CD14-positive monocyte (primary cell): ENCODE measurements around the gene NTM. TPM values are rescaled to one million over a fixed set of nuclear protein-coding genes. Genes with fewer than 3 reads are reported as not detected.

Experiments used
- DNase-seq, 3 donors: peaks; one replicate each; pipeline ENCODE4 v3.0.0-alpha.2; 2011 to 2022
- H2AFZ ChIP-seq: 2 replicates; pipeline ENCODE4 v1.6.0; 2012; ENCODE audit warnings: mild to moderate bottlenecking, low read depth, low read length, inconsistent platforms; ENCODE audit not compliant: insufficient read depth, poor library complexity, severe bottlenecking
- H3K27ac ChIP-seq, 2 donors: 1 replicate in 1 of 2; 2 replicates in 1 of 2; pipeline ENCODE4 v1.5.1; 2012 to 2013; ENCODE audit warnings: low read length in 2 of 2, control low read depth in 1 of 2, inconsistent platforms in 1 of 2, low read depth in 1 of 2, mild to moderate bottlenecking in 1 of 2
- H3K27me3 ChIP-seq, 2 donors: one replicate each; pipeline versions ENCODE4 v1.6.0 to v1.6.1; 2011 to 2013; ENCODE audit warnings: low read length in 2 of 2; ENCODE audit not compliant: control insufficient read depth in 2 of 2, insufficient read depth in 2 of 2
- H3K36me3 ChIP-seq, 2 donors: replicated peaks in 1 of 2; 1 replicate in 1 of 2; 2 replicates in 1 of 2; pipeline versions ENCODE4 v1.5.1 to v1.6.1; 2012 to 2013; ENCODE audit warnings: low read length in 2 of 2, control low read depth in 1 of 2, inconsistent platforms in 1 of 2, mild to moderate bottlenecking in 1 of 2; ENCODE audit not compliant: insufficient read depth in 2 of 2, control insufficient read depth in 1 of 2
- H3K4me1 ChIP-seq, 2 donors: 1 replicate in 1 of 2; 2 replicates in 1 of 2; pipeline versions ENCODE4 v1.5.1 to v1.6.1; 2012 to 2013; ENCODE audit warnings: low read length in 2 of 2, control low read depth in 1 of 2, inconsistent platforms in 1 of 2, mild to moderate bottlenecking in 1 of 2, moderate library complexity in 1 of 2; ENCODE audit not compliant: insufficient read depth in 2 of 2, control insufficient read depth in 1 of 2
- H3K4me2 ChIP-seq: replicated peaks from 2 replicates; pipeline ENCODE3; 2012; ENCODE audit warnings: low read length, moderate library complexity, mild to moderate bottlenecking; ENCODE audit not compliant: poor library complexity, severe bottlenecking; ENCODE audit errors: extremely low read depth
- H3K4me3 ChIP-seq, 3 experiments: fragments of 200-600 bp in 1 of 3; sonication (generic) in 1 of 3; replicated peaks in 1 of 3; 1 replicate in 2 of 3; 2 replicates in 1 of 3; pipeline ENCODE4 v1.5.1; 2011 to 2013; ENCODE audit warnings: low read length in 3 of 3, mild to moderate bottlenecking in 3 of 3, control low read depth in 2 of 3, low read depth in 2 of 3, inconsistent platforms in 1 of 3, moderate library complexity in 1 of 3
- H3K79me2 ChIP-seq: 2 replicates; pipeline ENCODE4 v1.6.0; 2012; ENCODE audit warnings: mild to moderate bottlenecking, control low read depth, inconsistent platforms, low read length, moderate library complexity; ENCODE audit not compliant: insufficient read depth
- H3K9ac ChIP-seq: 2 replicates; pipeline ENCODE4 v1.6.0; 2017; ENCODE audit warnings: low read length, mild to moderate bottlenecking; ENCODE audit not compliant: insufficient read depth, poor library complexity, severe bottlenecking
- H3K9me3 ChIP-seq, 2 donors: replicated peaks in 1 of 2; 1 replicate in 1 of 2; 2 replicates in 1 of 2; pipeline versions ENCODE4 v1.5.1 to v1.6.1; 2012 to 2013; ENCODE audit warnings: low read length in 2 of 2, control low read depth in 1 of 2; ENCODE audit not compliant: control insufficient read depth in 1 of 2, insufficient read depth in 1 of 2
- H4K20me1 ChIP-seq: 2 replicates; pipeline ENCODE4 v1.6.0; 2012; ENCODE audit warnings: mild to moderate bottlenecking, low read length, control low read depth, moderate library complexity; ENCODE audit not compliant: insufficient read depth
- H3K27ac Mint-ChIP-seq, 7 donors: one replicate each; pipeline ENCODE4 v1.8.0; 2020; ENCODE audit warnings: mild to moderate bottlenecking in 7 of 7, mixed read lengths in 7 of 7, moderate library complexity in 6 of 7, inconsistent platforms in 2 of 7
- H3K27me3 Mint-ChIP-seq, 3 donors: one replicate each; pipeline ENCODE4 v1.8.0; 2021 to 2022; ENCODE audit warnings: low read depth in 3 of 3, mild to moderate bottlenecking in 3 of 3, mixed read lengths in 3 of 3, moderate library complexity in 3 of 3, inconsistent platforms in 1 of 3
- H3K36me3 Mint-ChIP-seq, 2 donors: one replicate each; pipeline ENCODE4 v1.8.0; 2020; ENCODE audit warnings: mixed read lengths in 2 of 2, inconsistent platforms in 1 of 2, mild to moderate bottlenecking in 1 of 2
- H3K4me1 Mint-ChIP-seq: one replicate; pipeline ENCODE4 v1.8.0; 2020; ENCODE audit warnings: mild to moderate bottlenecking, mixed read lengths
- H3K4me3 Mint-ChIP-seq, 2 donors: one replicate each; pipeline ENCODE4 v1.8.0; 2020; ENCODE audit warnings: mild to moderate bottlenecking in 2 of 2, mixed read lengths in 2 of 2, moderate library complexity in 1 of 2
- H3K9me3 Mint-ChIP-seq, 7 donors: one replicate each; pipeline ENCODE4 v1.8.0; 2020 to 2022; ENCODE audit warnings: mixed read lengths in 7 of 7, mild to moderate bottlenecking in 6 of 7, moderate library complexity in 6 of 7, inconsistent platforms in 2 of 7
- CTCF ChIP-seq: fragments of 200-600 bp; IDR thresholded peaks from one replicate; pipeline ENCODE4 v1.8.0; 2022; ENCODE audit warnings: antibody characterized with exemption, mild to moderate bottlenecking
- WGBS: methylation state at CpG from one replicate; pipeline ENCODE4 v1.1.5; 2013; ENCODE audit warnings: missing lambda C conversion rate; ENCODE audit not compliant: insufficient coverage; 5-methylcytosine and 5-hydroxymethylcytosine counted together
- intact Hi-C, 2 donors: fragments of 100-400 bp; cut with micrococcal nuclease; formaldehyde crosslinking; loops; one replicate each; pipeline versions ENCODE4 v1.15.0 to v1.15.1; 2023
- polyA plus RNA-seq, 3 donors: library from polyadenylated mRNA; depleted of rRNA in 1 of 3; unstranded in 2 of 3; stranded (reverse) in 1 of 3; fragments of 300-500 nt in 2 of 3; fragments of >200 nt in 1 of 3; fragmentation: Illumina TruSeq in 2 of 3; gene quantifications; 1 replicate in 2 of 3; 2 replicates in 1 of 3; pipeline ENCODE4 v1.2.3, GENCODE V29; 2012 to 2021

NTM gene
- polyA plus RNA-seq, 3 donors = not detected

GRCh38 chr11:132008872-132009271 is 638.5 kb downstream of the NTM start:
- intact Hi-C loops = no loop called here

GRCh38 chr11:132020001-132020400 is 649.6 kb downstream of the NTM start:
- no peaks in the 10 kb centered on the region for H3K9me3 ChIP-seq
- H4K20me1 ChIP-seq = no peaks in the 10 kb centered on the region
- H3K9me3 Mint-ChIP-seq = peaks cover 0 to 7% (median 0%) of the 10 kb centered on the region in 7 donors
- no peaks in the 10 kb centered on the region for H3K4me1 Mint-ChIP-seq
- H3K79me2 ChIP-seq = no peaks in the 10 kb centered on the region
- no peak overlapping the region for H3K27ac Mint-ChIP-seq
- DNase-seq = no peak
- no peaks in the 10 kb centered on the region for H3K4me1 ChIP-seq
- no peaks in the 10 kb centered on the region for H3K36me3 Mint-ChIP-seq
- no peak overlapping the region for H2AFZ ChIP-seq
- H3K27ac ChIP-seq = no peak overlapping the region
- no peak overlapping the region for H3K4me2 ChIP-seq
- H3K9ac ChIP-seq = no peak overlapping the region
- intact Hi-C loops = no loop called here
- TF ChIP-seq CTCF = no peak
- H3K4me3 Mint-ChIP-seq = no peak overlapping the region
- H3K36me3 ChIP-seq = no peaks in the 10 kb centered on the region
- peaks cover 8 to 36% (median 15%) of the 10 kb centered on the region in 3 donors for H3K27me3 Mint-ChIP-seq
- no CpG with 5 or more reads among the region's 1 CpG for whole genome bisulfite sequencing
- H3K4me3 ChIP-seq = no peak overlapping the region
- H3K27me3 ChIP-seq = peaks cover 0 to 2% of the 10 kb centered on the region in 2 donors

More at GRCh38 chr11:132008872-132009271, 638.5 kb downstream of the NTM start:
- H2AFZ ChIP-seq = no peak overlapping the region
- no peaks in the 10 kb centered on the region for H4K20me1 ChIP-seq
- no peak for TF ChIP-seq CTCF
- 29% methylated on average over 2 of the region's 4 CpGs for WGBS
- H3K9ac ChIP-seq = no peak overlapping the region
- no peak overlapping the region for H3K27ac Mint-ChIP-seq
- peaks cover 6 to 52% (median 16%) of the 10 kb centered on the region in 3 donors for H3K27me3 Mint-ChIP-seq
- no peak overlapping the region for H3K4me3 ChIP-seq
- no peak overlapping the region for H3K27ac ChIP-seq
- peaks cover 0 to 10% of the 10 kb centered on the region in 2 donors for H3K27me3 ChIP-seq
- peaks cover 0 to 5% of the 10 kb centered on the region in 2 donors for H3K9me3 ChIP-seq
- H3K9me3 Mint-ChIP-seq = peaks cover 0 to 8% (median 4%) of the 10 kb centered on the region in 7 donors
- DNase-seq = no peak
- no peaks in the 10 kb centered on the region for H3K36me3 Mint-ChIP-seq
- no peaks in the 10 kb centered on the region for H3K36me3 ChIP-seq
- peaks cover 12% of the 10 kb centered on the region for H3K4me1 Mint-ChIP-seq
- H3K4me3 Mint-ChIP-seq = no peak overlapping the region
- peaks cover 7 to 10% of the 10 kb centered on the region in 2 donors for H3K4me1 ChIP-seq
- no peaks in the 10 kb centered on the region for H3K79me2 ChIP-seq
- H3K4me2 ChIP-seq = no peak overlapping the region
